ENCODE measurements around the gene PAPOLA.

PAPOLA gene

GRCh38 chr14:96574171-96574632, 72.0 kb downstream of the PAPOLA start:
- TF ChIP-seq, protein P1, sequence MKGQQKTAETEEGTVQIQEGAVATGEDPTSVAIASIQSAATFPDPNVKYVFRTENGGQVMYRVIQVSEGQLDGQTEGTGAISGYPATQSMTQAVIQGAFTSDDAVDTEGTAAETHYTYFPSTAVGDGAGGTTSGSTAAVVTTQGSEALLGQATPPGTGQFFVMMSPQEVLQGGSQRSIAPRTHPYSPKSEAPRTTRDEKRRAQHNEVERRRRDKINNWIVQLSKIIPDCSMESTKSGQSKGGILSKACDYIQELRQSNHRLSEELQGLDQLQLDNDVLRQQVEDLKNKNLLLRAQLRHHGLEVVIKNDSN (IDR thresholded peaks at IDR 0.05), result no peak
- TF ChIP-seq, protein P2, sequence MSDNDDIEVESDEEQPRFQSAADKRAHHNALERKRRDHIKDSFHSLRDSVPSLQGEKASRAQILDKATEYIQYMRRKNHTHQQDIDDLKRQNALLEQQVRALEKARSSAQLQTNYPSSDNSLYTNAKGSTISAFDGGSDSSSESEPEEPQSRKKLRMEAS (IDR thresholded peaks at IDR 0.05), result no peak
- TF ChIP-seq CREB1 (IDR thresholded peaks at IDR 0.05; ENCODE audit: low read depth) (no peak), RAD21 (IDR thresholded peaks at IDR 0.05; ENCODE audit: low read depth) (no peak), EGR1 (IDR thresholded peaks at IDR 0.05) (no peak), EP300 (IDR thresholded peaks at IDR 0.05; ENCODE audit: borderline replicate concordance) (no peak), TAF1 (IDR thresholded peaks at IDR 0.05; ENCODE audit: low read depth) (no peak), REST (IDR thresholded peaks at IDR 0.05; ENCODE audit: low read depth) (no peak), FOXM1 (IDR thresholded peaks at IDR 0.05; ENCODE audit: borderline replicate concordance, low read depth) (no peak), TEAD4 (IDR thresholded peaks at IDR 0.05) (no peak), NFIC (IDR thresholded peaks at IDR 0.05) (no peak), YY1 (IDR thresholded peaks at IDR 0.05; ENCODE audit: low read depth) (no peak), TCF12 (IDR thresholded peaks at IDR 0.05; ENCODE audit: low read depth) (no peak), CEBPB (IDR thresholded peaks at IDR 0.05) (no peak), ZBTB7A (IDR thresholded peaks at IDR 0.05; ENCODE audit: low read depth) (no peak)

DNA sequence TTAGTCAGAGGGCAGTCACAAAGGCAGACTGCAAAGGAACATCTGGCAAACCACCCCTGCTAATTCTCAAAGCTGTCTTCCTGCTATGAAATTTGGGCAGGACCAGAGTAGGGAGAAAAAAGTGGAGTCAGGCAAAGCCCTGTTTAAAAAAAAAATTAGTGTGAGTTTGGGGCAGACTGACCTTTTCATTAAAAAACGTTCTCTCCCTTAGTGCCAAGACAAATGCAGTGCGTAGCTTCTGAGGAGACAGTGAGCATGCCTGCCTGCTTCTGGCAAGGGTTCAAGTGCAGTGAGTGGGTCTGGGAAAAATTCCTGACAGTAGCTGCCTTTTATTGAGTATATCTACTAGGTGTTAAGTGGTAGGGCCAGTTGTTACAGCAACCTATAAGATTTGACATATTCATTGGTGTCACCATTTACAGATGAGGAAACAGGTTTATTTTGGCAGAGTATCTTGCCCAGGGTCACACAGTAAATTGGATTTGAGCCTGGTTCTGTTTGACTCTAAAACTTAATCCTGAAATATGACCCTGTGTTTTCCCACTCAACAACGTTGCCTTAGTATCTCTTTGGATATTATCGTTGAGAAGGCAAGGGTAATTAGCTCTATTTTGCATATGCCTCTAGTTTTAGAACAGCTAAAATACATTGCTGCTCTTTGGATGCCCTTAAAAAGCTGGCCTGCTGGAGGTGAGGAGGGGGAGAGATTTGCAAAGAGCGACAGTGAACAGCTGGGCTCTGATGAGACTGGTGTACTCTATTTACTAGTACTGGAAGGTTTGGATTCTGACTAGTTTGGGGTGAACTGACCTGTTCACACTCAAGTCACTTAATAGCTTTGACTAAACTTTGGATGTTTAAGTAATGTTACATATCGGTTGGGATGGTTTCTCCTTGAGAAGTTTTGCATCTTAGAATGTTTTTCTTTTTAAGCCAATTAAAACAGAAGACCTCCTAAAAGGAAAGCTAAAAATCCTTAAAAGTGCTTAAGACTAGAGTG, 72.8 kb downstream of the PAPOLA start:
- TF ChIP-seq EP300 (IDR thresholded peaks at IDR 0.05; ENCODE audit: borderline replicate concordance) (no peak), NFIC (IDR thresholded peaks at IDR 0.05) (peak; percentile 16; the same call in 1 of the 2 replicates), TEAD4 (IDR thresholded peaks at IDR 0.05) (no peak)
- TF ChIP-seq, protein P2 (IDR thresholded peaks at IDR 0.05), result no peak

DNA sequence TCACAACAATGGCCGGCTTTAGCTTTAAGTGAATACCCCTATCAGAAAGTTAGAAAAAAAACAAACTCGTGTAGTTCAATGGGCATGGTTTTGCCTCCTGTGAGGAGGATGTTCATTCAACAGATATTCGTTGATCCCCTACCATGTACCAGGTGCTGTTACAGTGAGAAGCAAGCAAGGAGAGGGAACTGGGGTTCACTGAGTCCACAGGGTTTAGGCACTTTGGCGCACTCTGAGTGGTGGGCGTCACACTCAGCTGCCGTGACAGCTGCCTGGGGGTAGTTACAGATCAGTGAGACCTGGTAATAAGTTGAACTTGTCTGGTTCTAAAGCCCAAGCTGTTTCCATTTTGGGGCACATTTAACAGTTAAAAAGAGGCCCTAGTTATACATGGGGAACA, 74.2 kb downstream of the PAPOLA start:
- TF ChIP-seq CEBPB (IDR thresholded peaks at IDR 0.05) (no peak), NFIC (IDR thresholded peaks at IDR 0.05) (no peak), EP300 (IDR thresholded peaks at IDR 0.05; ENCODE audit: borderline replicate concordance) (no peak), REST (IDR thresholded peaks at IDR 0.05; ENCODE audit: low read depth) (no peak), RAD21 (IDR thresholded peaks at IDR 0.05; ENCODE audit: low read depth) (no peak), TAF1 (IDR thresholded peaks at IDR 0.05; ENCODE audit: low read depth) (no peak), CREB1 (IDR thresholded peaks at IDR 0.05; ENCODE audit: low read depth) (no peak)
- TF ChIP-seq, protein P2 (IDR thresholded peaks at IDR 0.05), result no peak

- TF ChIP-seq TEAD4 (IDR thresholded peaks at IDR 0.05), result no peak
- TF ChIP-seq ZBTB7A (IDR thresholded peaks at IDR 0.05; ENCODE audit: low read depth), result no peak
- TF ChIP-seq FOXM1 (IDR thresholded peaks at IDR 0.05; ENCODE audit: borderline replicate concordance, low read depth), result no peak
- no peak for TF ChIP-seq TAF1 (IDR thresholded peaks at IDR 0.05; ENCODE audit: low read depth)
- no peak for TF ChIP-seq YY1 (IDR thresholded peaks at IDR 0.05; ENCODE audit: low read depth)
- TF ChIP-seq NFIC (IDR thresholded peaks at IDR 0.05), result no peak
- no peak for TF ChIP-seq EP300 (IDR thresholded peaks at IDR 0.05; ENCODE audit: borderline replicate concordance)
- TF ChIP-seq, protein P1 (IDR thresholded peaks at IDR 0.05), result no peak
- no peak for TF ChIP-seq REST (IDR thresholded peaks at IDR 0.05; ENCODE audit: low read depth)
Measured at GRCh38 chr14:96576937-96577336, 74.8 kb downstream of the PAPOLA start.
